ENCODE results near the gene SENP1.

The SENP1 gene

DNA sequence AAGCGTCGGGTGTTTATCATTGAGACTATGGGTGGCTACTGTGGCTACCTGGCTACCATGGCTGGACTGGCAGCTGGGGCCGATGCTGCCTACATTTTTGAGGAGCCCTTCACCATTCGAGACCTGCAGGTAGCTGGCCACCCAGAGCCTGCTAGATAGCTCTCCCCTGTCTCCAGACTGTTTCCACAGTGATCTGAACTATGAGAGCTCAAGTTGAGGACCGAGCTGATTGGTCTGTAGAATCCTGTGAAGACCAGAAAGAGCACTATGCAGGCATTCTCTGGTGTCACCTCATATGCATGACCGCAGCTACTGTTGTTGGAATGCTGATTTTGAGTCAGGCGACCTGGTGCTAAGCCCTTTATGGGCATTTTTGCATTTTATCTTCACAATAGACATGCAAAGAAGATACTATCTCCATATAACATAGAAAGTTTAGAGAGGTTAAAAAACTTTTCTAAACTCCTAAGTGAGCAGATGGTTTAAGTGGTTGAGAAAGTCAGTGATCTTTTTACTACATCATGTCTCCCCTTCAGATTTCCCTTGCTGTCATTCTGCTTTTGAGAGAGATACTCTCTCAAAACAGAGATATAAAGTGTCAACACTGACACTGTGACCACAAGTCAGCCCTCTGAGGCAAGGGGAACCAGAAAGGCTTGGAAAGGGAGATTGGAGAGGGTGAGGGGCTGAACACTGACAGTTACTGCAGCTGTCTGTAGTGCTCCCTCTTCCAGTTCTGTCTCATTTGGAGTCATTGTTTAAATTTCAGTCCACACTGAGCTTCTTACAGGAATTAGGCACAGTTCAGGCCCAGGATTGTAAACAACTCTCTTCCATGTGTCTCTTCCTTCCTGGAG is 37.2 kb upstream of the SENP1 start:
- H4K20me1 ChIP-seq (ENCODE audit: insufficient read depth), result no peaks in the 10 kb centered on the region
- H3K36me3 ChIP-seq (ENCODE audit: insufficient read depth), result peaks cover 7% of the 10 kb centered on the region; the same call in 1 of the 2 replicates
- TF ChIP-seq, protein P1, sequence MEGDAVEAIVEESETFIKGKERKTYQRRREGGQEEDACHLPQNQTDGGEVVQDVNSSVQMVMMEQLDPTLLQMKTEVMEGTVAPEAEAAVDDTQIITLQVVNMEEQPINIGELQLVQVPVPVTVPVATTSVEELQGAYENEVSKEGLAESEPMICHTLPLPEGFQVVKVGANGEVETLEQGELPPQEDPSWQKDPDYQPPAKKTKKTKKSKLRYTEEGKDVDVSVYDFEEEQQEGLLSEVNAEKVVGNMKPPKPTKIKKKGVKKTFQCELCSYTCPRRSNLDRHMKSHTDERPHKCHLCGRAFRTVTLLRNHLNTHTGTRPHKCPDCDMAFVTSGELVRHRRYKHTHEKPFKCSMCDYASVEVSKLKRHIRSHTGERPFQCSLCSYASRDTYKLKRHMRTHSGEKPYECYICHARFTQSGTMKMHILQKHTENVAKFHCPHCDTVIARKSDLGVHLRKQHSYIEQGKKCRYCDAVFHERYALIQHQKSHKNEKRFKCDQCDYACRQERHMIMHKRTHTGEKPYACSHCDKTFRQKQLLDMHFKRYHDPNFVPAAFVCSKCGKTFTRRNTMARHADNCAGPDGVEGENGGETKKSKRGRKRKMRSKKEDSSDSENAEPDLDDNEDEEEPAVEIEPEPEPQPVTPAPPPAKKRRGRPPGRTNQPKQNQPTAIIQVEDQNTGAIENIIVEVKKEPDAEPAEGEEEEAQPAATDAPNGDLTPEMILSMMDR (conservative IDR thresholded peaks at IDR 0.05; ENCODE audit: low read depth, low read length), result no peak
- no peaks in the 10 kb centered on the region for H3K79me2 ChIP-seq (ENCODE audit: insufficient read depth, low read depth)
- no peaks in the 10 kb centered on the region for H3K27me3 ChIP-seq (ENCODE audit: insufficient read depth, low read depth)
- no peak overlapping the region for H2AFZ ChIP-seq (ENCODE audit: low read depth)
- H3K4me3 ChIP-seq (IDR thresholded peaks at IDR 0.05; ENCODE audit: insufficient read depth, low read depth, low read length), result no peak overlapping the region
- H3K4me2 ChIP-seq, result no peak overlapping the region
- no peak overlapping the region for H3K27ac ChIP-seq
- H3K9ac ChIP-seq, result no peak overlapping the region
- H3K4me1 ChIP-seq (ENCODE audit: low read depth, poor library complexity, severe bottlenecking), result no peaks in the 10 kb centered on the region

DNA sequence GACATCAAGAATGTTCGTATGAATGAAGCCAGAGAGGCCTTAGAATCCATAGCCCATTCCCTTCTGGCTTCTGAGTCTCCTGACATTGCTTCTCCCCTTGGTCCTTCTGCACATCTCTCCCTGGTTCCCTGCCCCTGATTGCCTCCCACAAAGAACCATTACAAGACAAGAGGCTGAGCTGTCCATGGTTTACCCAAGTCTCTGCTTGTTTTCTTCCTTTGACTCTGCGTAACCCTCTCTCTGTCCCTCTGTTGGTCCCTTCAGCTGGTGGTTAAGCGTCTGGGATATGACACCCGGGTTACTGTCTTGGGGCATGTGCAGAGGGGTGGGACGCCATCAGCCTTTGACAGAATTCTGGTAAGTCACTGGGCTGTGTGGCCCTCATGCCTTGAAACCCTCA is 29.1 kb upstream of the SENP1 start:
- H3K27me3 ChIP-seq (ENCODE audit: insufficient read depth, low read depth), result no peaks in the 10 kb centered on the region
- TF ChIP-seq, protein P1 (conservative IDR thresholded peaks at IDR 0.05; ENCODE audit: low read depth, low read length), result no peak
- no peak overlapping the region for H3K4me3 ChIP-seq (IDR thresholded peaks at IDR 0.05; ENCODE audit: insufficient read depth, low read depth, low read length)
- no peak overlapping the region for H3K4me2 ChIP-seq
- H4K20me1 ChIP-seq (ENCODE audit: insufficient read depth), result no peaks in the 10 kb centered on the region
- no peak overlapping the region for H3K27ac ChIP-seq
- H3K36me3 ChIP-seq (ENCODE audit: insufficient read depth), result peaks cover 11% of the 10 kb centered on the region; the same call in 1 of the 2 replicates
- no peak overlapping the region for H3K9ac ChIP-seq
- no peaks in the 10 kb centered on the region for H3K4me1 ChIP-seq (ENCODE audit: low read depth, poor library complexity, severe bottlenecking)
- no peak overlapping the region for H2AFZ ChIP-seq (ENCODE audit: low read depth)
- H3K79me2 ChIP-seq (ENCODE audit: insufficient read depth, low read depth), result no peaks in the 10 kb centered on the region

DNA sequence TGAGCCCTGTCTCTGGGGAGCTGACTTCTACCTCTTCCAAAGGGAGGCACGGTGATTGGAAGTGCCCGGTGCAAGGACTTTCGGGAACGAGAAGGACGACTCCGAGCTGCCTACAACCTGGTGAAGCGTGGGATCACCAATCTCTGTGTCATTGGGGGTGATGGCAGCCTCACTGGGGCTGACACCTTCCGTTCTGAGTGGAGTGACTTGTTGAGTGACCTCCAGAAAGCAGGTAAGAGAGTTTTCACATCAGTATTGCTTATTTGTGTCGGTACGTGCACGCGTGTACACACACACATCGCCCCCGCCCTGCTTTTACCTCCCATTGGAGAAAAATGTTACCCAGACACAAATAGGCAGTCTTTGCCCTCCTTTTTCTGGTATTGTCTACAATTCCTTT is 26.9 kb upstream of the SENP1 start:
- TF ChIP-seq, protein P1 (conservative IDR thresholded peaks at IDR 0.05; ENCODE audit: low read depth, low read length), result no peak
- Histone ChIP-seq H3K9ac (no peak overlapping the region), H3K36me3 (ENCODE audit: insufficient read depth) (peaks cover 11% of the 10 kb centered on the region; the same call in 1 of the 2 replicates), H3K79me2 (ENCODE audit: insufficient read depth, low read depth) (no peaks in the 10 kb centered on the region; the same call in 1 of the 2 replicates), H3K4me1 (ENCODE audit: low read depth, poor library complexity, severe bottlenecking) (peaks cover 11% of the 10 kb centered on the region), H3K27ac (no peak overlapping the region), H2AFZ (ENCODE audit: low read depth) (no peak overlapping the region), H3K4me3 (IDR thresholded peaks at IDR 0.05; ENCODE audit: insufficient read depth, low read depth, low read length) (no peak overlapping the region), H3K4me2 (no peak overlapping the region), H3K27me3 (ENCODE audit: insufficient read depth, low read depth) (no peaks in the 10 kb centered on the region), H4K20me1 (ENCODE audit: insufficient read depth) (no peaks in the 10 kb centered on the region)

DNA sequence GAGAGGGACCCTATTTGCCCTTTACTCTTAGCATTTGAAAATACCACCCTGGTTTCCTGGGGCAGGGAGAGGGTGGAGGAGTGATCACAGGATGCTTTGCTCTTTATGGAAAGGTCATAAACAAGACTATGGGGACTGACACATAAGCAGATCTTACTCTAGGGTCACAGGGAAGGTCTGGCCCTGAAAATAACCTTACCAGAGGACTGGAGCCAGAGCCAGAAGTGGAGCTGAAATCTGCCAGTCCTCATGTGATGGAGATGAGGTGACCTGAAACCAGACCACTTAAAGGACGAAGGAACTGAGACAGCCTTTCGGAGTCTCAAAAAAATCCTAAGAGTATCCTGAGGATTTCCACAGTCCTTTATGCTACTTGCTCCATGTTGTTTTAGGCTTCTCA is 25.6 kb upstream of the SENP1 start:
- Histone ChIP-seq H3K4me3 (IDR thresholded peaks at IDR 0.05; ENCODE audit: insufficient read depth, low read depth, low read length) (no peak overlapping the region), H2AFZ (ENCODE audit: low read depth) (no peak overlapping the region), H3K4me1 (ENCODE audit: low read depth, poor library complexity, severe bottlenecking) (peaks cover 11% of the 10 kb centered on the region), H3K4me2 (no peak overlapping the region), H4K20me1 (ENCODE audit: insufficient read depth) (no peaks in the 10 kb centered on the region), H3K9ac (no peak overlapping the region), H3K27ac (no peak overlapping the region), H3K79me2 (ENCODE audit: insufficient read depth, low read depth) (no peaks in the 10 kb centered on the region; the same call in 1 of the 2 replicates), H3K27me3 (ENCODE audit: insufficient read depth, low read depth) (no peaks in the 10 kb centered on the region), H3K36me3 (ENCODE audit: insufficient read depth) (peaks cover 17% of the 10 kb centered on the region; the same call in 1 of the 2 replicates)
- TF ChIP-seq, protein P1 (conservative IDR thresholded peaks at IDR 0.05; ENCODE audit: low read depth, low read length), result no peak
